Amniotic stem cell (primary cell): ENCODE results near the gene CCT6B.
"Not testable (repeated sequence)": the region's sequence is repeated elsewhere in the genome, so short reads cannot be mapped to it uniquely, and the experiment has no call there.

Experiments
- DNase-seq: peaks from one replicate; lab custom pipeline; 2025; lab: John Stamatoyannopoulos, UW

CCT6B gene

GRCh38 chr17:34961093-34961911 is at the start of gene CCT6B, which contains the start of gene ZNF830:
Gene CCT6B, minus strand, starts transcription at chr17:34961460. Its CDS starts 67 bp downstream, at chr17:34961393.
Gene ZNF830, plus strand, starts transcription at chr17:34961540. Its CDS starts 27 bp downstream, at chr17:34961567.
- peak; percentile 89 for DNase-seq

DNA sequence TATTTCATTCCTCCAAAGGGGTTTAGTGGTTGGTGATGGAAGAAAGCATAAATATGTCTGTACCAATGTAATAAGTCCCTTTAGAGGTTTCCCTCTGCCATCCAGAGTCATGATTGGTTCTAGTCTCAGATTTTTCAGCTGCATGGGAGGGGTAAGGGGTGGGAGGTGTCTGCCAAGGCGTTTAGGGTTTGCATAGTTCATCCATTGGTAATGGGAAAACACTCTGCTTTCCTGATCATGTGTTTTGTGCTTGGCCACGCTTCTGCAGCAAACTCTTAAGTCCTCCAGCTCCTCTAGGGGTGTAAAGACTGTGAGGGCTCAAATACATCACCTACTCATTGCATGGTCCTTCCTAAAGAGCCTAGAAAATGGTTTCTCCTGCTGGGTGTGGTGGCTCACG is 48.8 kb upstream of the CCT6B start:
- DNase-seq: no peak

GRCh38 chr17:35006961-35007360 is 45.7 kb upstream of the CCT6B start:
- no peak for DNase-seq

- no peak for DNase-seq
Measured at GRCh38 chr17:35006345-35006744, 45.1 kb upstream of the CCT6B start.

- no peak for DNase-seq
Measured at GRCh38 chr17:35003778-35004177, 42.5 kb upstream of the CCT6B start.

- no peak for DNase-seq
Measured at GRCh38 chr17:35002876-35003551, 41.8 kb upstream of the CCT6B start.

DNA sequence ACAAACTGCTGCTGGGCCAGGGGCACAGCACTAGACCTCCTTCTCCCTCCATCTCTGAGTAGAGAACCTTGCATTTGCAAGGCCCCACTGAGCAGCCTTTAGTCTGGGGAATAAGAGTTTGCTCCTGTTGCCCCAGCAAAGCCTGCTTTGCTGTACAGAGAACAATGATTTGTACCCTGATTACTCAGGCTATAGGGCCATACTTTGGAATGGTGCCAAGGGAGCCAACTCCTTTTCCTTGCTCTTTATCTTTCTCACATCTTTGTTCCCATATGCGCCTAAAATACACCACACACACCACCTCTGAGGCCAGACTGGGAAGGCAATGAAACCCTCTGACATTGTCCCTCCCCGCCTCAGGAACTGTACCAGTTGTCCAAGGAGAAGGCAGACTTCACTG is 40.3 kb upstream of the CCT6B start:
- no peak for DNase-seq

DNA sequence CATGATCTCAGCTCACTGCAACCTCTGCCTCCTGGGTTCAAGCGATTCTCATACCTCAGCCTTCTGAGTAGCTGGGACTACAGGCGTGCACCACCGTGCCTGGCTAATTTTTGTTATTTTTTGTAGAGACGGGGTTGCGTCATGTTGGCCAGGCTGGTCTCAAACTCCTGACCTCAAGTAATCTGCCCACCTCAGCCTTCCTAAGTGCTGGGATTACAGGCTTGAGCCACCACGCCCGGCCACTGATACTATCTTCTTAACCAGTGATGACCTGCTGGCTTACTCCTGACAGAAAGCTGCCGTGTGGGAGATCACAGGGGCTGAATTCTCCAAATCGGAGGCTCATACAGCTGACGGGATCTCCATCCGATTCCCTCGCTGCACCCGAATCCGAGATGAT is 39.7 kb upstream of the CCT6B start:
- DNase-seq: not testable (repeated sequence)

DNA sequence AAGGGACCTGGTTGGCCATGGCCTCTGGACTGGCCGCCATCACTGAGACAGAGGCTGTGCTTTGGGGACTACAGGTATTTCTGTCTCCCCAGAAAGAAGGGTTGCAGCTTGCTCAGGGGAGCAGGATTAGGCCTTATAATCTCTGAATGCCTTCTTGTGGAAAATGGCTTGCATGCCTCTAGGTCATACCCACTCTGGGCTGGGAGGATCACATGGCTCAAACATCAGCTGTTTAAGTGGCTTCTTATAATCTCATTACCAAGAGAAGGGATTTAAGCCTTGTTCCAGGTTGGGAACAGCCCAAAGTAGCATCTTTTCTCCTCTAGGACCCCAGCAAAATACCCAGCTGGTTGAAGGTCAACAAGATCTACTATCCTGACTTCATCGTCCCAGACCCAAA is 38.2 kb upstream of the CCT6B start:
- DNase-seq: no peak

DNA sequence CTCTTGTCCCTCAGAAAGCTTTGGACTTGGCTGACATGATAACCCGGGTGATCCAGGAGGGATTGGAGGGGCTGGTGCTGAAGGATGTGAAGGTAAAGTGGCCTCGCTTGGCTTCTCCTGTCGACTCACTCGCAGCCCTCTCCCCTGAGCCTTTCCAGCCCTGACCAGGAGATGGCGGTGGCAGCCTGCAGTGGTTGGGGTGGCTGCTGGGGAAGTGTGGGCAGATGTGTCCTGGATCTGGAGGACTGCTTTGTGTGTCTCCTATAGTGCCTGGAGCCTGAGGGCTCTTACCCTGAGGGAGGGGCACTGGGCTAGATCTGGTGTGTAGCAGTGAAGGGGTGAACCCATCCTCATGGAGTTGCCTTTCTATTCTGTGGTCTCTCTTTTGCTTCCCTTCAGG is 36.9 kb upstream of the CCT6B start:
- DNase-seq: peak; percentile 25

GRCh38 chr17:34997355-34997862 is 36.1 kb upstream of the CCT6B start:
- peak; percentile 36 for DNase-seq

GRCh38 chr17:34996422-34997285 is 35.4 kb upstream of the CCT6B start:
- DNase-seq: no peak

GRCh38 chr17:34993031-34993430 is 31.8 kb upstream of the CCT6B start:
- no peak for DNase-seq

DNA sequence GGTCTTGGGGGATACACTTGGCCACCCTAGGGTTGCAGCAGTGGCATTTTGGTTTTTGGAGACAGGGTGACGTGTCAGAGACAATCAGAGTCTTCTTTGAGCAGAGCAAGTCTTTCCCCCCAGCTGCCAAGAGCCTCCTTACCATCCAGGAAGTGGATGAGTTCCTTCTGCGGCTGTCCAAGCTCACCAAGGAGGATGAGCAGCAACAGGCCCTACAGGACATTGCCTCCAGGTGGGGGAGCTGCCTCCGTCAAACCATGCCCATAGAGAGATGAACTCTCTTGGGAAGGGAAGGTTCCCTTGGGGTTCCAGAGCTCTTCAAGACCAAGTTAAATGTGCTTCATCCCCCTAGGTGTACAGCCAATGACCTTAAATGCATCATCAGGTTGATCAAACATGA is 30.3 kb upstream of the CCT6B start:
- DNase-seq: no peak

GRCh38 chr17:34990921-34991365 is 29.7 kb upstream of the CCT6B start:
- no peak for DNase-seq

GRCh38 chr17:34989473-34989872 is 28.2 kb upstream of the CCT6B start:
- no peak for DNase-seq

DNA sequence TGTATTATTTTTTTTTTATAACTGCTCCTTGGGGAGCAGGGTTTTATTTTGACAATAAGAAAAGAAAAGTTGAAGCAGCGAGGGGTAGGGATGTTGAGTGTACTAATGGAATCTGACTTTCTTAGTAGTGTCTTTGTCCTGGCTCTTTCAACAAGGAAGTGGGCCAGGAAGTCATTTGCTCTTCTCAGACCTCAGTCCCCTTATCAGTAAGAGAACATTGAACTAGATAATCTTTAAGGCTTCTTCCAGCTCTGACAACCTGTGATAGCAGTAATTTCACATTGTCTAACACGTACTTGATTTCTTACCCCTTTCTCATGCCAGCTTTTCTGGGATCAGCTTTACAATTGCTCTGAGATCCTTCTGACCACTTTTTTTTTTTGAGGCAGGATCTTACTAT is 27.4 kb upstream of the CCT6B start:
- DNase-seq: no peak

DNA sequence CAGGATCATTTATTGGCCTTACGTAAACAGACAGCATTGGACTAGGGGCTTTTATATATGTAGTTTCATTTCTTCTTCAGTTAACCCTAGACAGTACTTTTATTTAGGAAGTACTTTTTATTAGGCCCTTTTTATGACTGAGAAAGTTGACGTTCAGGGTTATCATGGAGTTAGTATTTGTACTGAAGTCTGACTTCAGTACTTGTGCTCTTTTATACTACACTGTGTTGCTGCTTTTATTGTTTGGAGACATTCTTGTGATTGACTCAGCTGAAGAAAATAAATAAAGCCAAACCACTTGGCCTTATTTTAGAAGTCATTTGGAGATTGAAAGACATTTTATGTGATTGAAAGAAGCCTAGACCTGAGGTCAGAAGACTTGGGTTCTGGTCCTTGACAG is 26.0 kb upstream of the CCT6B start:
- DNase-seq: no peak

DNA sequence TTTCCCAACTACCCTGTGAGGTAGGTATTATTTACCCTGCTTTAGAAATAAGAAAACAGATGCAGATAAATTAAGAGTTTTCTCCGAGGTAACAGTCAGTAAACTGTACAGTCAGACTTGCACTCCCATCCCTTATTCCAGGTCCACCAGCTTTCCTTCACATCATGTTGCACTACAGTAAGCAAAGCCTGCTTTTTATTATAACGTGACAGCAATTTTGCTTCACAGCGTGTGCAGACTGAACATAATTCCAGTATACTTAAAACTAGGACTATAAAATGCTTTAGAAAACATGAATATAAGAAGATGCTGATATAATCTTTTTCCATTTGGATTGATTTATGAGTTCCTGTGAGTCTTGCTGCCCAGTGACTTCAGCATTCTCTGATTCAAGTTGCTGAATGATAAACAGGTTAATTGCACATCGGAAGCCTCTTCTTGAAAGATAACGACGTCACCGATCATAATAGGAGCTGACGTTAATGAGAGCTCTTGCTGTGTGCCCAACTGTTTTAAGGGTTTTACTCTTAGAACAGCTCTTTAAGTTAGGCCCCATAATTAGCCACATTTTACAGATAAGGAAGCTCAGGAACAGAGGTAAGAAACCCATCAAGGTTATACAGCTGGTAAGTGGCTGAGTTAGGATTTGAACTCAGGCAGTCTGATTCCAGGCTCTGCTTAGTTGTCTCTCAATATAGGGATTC is 20.4 kb upstream of the CCT6B start:
- no peak for DNase-seq

DNA sequence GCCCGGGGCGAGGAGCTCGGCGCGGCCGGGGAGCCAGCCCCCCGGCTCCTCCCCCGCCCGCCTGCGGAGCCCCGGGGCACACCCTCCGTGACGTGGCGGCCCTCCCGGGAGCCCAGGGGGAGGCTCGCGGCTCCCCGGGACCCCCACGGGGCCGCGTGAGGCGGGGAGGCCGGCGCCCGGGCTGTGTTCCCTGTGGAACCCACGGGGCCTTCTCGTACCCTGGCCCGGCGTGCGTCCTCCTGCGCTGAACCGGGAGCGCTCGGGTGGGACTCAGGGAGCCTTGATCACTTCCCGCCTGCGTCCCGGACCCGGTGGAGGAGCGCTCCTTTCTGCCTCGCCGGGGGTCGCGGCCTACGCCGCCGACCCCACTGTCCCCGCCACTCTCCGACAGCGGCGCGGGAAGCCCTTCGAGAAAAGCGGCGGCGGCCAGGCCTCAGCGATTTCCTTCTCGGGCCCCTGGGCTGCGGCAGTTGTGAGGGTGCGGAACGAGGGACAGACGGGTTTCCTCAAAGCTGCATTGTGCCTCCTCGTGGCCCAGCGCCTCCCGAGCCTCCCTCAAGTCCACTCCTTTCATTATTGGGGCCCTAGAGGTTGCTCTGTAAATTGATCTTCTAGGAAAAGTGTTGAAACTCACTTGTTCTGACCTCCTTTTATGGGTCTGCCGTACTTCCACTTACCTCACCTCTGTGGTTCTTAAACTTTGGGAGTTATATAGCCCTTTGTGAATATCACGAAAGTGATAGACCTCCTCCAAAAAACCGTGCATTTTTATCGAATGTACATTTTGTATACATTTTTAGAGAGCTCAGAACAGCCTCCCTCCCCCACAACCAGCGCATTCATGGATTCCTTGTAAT is 19.6 kb upstream of the CCT6B start:
- peak; percentile 53 for DNase-seq

- peak; percentile 87 for DNase-seq
Measured at GRCh38 chr17:34980353-34980680, 19.1 kb upstream of the CCT6B start, which contains the start of gene LIG3. Gene LIG3, plus strand, starts transcription at chr17:34980512. Its CDS starts 2,494 bp downstream, at chr17:34983006.
